GM21723 (cell line): ENCODE measurements around the gene TNNT3.

Experiments
- ATAC-seq: cut with Tn5 transposase; IDR thresholded peaks from one replicate; pipeline ENCODE4 v1.9.1; 2021; ENCODE audit warnings: mild to moderate bottlenecking, moderate library complexity; ENCODE audit not compliant: unreplicated experiment

TNNT3 gene

DNA sequence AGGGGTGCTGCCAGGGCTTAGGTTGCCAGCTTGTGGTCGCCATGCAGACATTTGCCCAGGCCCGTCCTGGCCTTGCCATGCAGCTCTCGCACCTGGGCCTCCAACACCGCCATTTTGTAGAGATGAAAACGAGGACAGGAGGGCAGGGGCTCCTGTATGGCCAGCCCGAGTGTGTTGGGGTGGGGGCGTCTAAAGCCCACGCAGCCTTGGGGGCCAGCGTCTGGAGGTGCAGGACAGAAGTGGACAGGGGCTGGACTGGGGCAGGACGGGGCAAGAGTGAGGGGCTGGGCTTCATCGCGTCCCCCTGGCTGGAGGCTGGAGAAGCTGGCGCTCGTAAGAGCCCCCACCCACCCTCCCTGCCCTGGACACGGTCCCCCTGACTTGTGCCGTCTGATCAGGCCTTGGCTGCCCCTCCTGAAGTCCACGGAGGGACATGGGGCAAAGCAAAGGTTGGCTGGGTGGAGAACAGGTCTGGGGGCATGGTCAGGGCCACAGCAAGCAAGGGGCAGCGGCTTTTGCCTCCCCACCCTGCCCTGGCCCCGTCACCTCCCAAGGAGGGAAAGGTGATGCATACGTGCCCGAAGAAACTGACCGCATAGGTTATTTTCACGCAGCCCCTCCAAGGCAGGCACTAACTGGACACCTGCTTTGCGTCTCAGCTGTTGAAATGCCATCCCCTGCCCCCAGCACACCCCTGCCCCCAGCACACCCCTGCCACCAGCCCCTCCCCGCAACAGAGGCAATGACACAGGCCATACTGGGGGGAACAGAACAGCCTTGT is 815 bp downstream of the TNNT3 start:
- ATAC-seq, result no peak

DNA sequence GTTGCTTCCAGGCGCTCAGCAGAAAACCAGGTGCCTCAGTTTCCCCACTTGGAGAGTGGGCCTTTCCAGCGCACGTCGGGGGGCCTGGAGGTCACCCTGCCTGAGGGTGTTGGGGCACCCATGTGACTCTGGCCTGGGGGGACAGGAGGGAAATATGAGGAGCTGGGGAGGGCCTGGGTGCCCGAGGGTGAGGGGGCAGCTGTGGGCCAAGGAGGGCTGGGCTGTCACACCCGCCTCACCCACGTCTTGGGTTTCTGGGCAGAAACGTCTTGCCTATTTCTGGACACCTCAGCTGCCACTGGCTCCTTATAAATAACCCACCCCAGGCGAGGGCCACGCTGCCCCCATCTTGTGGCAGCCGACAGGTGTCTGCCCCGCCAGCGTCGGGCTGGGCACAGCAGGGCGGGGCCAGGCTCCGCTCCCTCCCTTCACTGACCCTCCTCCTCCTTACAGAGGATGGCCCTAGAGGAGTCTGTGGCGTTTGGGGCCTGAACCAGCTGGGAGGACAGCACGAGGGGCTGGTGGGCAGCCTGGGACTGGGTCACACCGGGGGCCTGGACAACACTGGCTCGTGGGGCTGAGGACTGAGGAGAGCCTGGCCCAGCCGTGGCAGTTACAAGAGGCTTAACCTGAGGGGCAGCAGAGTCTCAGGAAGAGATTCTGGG is 1.5 kb downstream of the TNNT3 start:
- no peak for ATAC-seq

DNA sequence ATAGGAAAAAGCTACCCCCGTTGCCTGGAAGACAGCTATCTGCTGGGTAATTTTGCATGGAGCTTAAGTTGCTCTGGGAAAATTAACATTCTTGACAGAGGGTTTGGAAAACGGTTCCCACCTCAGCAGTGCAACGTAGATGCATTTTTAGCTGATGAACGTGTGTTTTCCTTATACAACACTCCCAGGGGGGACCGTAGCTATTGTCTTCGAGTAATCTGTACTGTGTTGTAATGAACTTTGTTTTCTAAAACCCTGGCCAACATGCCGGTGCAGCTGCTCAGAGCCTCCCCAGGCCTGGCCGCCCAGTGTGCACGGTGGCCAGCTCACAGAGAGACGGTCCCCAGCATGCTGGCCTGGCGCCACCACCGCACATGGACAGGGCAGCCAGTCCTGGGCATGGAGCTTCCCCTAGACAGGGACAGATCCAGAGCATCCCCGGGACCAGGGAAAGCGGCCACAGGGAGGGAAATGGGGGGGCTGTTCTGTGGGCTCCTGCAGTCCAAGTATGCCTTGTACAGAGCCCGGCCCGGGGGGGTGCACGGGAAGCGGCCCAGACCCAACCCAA is 2.2 kb downstream of the TNNT3 start:
- ATAC-seq, result no peak

DNA sequence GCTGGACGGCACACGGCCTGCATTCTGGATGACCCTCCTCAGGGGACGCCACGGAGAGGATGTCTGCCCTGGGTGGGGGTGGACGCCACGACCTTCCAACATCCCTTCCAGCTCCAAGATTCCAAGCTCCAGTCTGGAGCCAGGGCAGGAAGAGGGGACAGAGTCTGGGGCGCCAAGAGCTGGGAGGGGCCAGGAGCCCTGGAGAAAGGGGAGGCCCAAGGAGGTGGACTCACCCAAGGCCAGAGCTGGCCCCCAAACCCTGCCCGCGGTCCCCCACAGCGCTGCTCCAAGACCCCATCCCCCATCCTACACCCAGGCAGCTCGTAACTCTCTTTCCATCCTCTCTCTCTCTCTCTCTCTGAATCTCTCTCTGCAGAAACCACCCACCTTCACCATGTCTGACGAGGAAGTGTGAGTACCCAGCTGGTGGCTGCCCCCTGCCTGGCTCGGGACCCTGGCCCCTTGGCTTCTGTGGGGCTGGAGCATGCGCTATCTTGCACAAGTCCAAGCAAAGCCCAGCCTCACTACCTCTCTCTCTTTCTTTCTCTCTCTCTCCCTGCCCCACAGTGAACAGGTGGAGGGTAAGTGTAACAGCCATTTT is 3.1 kb downstream of the TNNT3 start:
- no peak for ATAC-seq

DNA sequence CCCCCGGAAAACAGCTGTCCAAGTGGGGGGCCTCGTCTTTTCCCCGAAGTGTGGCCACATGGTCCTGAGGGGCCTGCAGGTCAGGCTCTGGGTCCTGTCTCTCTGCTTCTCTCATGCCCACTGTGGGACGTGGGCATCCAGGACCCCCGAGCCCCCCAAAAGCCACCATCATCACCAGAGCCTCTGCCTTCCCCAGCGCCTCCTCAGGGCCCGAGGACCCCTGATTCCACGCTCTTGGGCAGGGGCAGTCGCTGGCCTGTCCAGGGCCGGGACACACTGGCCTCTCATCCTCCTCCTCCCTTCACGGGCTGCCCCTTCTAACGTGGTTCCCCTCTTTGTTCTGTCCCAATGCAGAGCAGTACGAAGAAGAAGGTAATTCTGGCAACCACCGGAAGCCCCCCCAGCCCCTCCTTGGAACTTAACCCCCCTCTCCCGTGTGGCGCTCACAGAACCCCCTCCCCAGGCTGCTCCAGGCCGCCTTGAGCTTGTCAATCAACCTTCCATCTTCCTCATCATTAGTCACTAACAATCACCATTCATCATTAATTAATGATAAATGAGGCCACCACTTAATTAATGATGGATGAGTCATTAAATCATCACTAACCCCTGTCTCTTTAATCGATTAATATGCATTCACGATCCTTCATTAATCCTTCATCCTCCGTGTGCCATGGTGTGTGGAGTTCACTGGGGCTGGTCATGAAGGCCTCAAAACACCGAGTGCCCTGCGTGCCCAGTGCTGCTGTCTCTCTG is 3.9 kb downstream of the TNNT3 start:
- no peak for ATAC-seq

DNA sequence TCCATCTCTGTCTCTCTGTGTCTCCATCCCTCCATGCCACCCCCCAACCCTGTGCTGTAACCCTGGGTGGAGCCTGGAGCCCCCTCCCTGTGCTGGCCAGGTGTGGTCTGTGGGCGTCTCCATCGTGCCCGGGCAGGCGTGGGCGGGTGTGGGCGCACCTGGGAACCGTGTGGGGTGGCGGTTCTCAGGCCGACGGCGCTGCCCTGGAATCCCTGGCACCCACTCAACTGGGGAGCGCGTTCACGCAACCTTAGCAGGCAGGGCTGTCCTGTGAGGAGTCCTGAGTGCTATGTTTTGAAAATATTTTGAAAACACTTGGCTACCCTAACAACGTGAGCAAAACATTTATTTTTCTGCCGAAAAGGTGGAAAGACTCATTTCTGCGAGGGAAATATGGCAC is 4.7 kb downstream of the TNNT3 start:
- no peak for ATAC-seq

DNA sequence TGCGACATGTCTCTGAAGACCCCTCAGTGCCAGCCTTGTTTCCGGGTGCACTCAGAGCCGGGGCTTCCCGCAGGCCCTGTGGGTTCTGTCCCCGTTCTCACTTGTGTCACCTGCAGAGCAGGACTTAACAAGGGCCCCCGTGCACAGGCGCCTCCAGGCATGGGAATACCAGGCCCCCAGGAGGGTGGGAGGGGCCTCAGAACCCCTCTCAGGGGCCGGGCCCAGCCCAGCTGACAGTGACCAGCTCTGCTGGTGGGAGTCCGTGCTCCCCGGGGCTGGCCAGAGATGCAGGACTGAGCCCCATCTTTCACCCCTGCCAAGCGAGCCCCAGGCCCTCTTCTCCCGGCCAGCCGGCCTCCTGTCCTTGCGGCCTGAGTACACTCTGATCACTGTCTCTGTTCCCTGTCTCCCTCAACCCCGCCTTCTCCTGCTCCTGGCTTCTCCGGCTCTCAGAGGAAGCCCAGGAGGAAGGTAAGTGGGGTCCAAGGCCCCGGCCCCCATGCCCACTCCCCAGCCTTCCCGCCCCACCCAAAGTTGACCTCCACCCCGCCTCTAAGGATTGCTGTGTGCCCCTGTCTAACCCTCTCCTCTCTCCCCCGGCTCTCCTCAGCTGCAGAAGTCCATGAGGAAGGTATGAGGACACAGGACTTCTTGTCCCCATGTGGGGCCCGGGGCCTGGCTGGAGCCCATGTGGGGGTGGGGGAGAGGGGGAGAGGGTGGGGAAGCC is 5.3 kb downstream of the TNNT3 start:
- ATAC-seq, result no peak

DNA sequence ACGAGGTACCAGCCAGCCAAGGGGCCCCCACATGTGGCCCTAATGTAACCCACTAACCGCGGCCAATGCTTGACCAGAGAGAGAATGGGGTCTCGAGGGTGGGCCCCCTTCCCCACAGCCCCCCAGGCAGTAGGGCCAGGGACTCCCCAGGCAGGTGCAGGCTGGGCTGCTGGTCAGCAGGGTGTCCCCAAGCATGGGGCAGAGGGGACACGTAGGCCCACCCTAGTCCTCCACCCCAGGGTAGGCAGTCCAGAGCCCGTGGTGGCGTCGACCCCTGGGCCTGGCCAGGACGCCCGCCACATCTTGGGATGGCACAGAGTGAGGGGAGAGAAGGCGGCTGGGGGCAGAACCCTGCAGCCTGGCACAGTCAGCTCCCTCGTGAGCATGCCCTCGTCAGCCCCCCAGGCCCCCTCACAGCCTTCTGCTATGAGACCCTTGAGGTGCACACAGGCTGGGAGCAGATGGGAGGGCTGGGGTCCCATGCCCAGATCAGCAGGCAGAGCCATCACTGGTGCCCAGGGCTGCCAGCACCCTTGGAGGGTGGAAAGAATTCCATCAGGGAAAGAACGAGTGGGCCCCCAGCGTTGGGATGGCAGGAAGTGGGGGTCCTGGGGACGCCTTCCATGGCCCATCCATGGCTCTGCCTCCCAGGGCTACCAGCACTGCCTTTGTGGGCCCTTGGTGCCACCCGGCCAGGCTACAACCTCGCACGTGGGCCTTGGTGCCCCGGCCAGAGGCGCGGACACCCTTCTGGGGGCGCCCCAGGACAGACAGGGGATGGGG is 6.1 kb downstream of the TNNT3 start:
- no peak for ATAC-seq

DNA sequence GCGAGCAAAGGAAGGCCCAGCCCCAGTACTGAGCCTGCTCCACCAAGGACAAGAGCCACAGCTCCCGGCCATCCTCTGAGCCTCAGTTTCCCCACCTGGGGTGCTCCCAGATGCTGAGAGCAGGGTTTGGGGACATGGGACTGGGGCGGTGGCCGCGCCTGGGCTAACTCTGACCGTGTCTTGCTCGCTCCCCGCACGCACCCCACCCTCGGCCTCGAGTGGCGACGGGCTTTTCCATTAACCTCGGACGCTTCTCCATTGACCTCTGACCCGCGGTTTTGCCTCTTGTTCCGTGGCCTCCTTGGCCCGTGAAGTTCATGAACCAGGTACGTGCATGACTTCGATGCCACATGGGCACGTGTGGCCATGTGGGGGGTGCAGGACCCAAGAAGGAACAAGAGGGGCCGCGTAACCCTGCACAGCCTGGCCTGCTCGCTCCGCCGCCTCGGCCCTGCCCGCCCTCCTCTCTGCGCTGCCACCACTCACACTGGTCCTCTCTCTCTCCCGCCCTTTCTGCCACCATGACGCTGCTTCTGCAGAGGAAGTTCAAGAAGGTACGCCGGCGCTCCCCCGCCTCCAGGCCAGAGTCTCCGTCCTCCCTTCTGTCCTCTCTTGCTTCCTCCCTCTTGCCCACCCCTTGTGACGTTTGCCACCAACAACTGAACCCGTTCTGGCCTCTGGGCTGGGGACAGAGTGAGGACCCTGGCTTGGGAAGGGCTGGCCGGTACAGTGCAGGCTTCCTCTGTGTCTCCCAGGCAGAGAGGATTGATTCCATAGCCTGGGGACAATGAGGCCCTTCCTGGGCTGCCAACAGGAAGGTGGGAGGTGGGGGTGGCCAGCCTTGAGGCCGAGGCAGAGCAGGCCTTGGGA is 6.9 kb downstream of the TNNT3 start:
- no peak for ATAC-seq

DNA sequence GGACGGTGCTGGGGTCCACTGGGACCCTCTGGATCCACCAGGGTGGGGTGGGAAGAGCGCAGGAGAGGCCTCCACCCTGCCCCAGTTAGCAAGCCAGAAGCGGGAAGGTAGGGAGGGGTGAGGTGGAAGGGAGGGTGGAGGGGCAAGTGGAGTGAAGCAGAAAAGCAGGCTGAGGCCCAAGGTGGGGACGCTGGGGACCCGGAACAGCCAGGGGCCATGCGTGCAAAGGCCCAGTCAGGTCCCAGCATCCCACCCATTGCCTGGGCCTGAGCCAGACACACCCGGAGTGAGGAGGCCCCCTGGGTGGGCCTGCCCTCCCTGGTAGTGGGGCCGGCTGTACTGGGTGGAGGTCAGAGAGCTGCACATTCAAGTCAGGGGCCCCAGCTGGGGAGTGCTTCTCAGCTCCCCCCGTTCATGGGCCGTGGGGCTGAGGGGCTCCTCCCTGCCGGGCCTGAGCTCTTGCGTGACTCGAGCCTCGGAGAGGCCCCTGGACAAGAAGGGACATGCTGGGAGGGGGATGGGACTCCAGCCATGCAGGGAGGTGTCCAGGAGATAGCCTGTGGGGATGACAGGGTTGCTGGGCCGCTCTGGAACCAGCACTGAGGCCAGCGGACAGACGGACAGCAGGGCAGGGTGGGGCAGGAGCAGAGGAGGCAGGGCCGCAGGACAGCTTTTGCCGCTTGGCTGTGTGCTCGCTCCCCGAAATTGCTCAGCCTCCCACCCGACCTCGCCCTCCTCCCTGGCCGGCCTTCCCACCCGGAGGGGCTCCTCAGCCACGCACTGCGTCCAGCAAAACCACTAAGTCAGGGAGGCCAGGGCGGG is 7.7 kb downstream of the TNNT3 start:
- no peak for ATAC-seq

DNA sequence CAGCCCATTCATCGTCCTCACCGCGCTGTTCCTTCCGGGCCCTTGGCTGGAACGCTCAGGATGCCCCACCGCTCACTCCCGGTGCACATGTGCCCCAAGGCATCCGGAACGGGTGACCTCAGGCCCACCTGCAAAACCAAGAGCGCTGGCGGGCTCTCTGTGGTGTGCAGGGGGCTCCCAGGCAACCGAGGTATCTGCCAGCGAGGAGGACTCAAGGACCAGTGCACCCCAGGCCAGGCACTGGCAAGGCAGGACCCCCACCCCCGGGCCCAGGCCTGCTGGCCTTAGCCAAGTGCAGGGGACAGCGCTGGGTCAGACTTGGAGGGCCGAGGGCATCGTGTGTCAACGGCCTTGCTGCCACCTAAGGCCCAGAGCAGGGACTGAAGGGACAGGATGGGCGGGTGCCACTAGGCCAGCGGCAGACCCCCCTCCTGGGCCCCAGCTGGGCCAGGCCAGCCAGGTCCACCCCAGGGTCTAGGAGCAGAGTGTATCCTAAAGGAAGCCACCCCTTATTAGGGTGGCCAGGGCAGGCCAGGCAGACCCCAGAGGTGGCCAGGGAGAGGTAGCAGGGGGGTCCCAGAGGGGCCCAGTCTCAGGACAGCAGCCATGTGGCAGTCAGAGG is 8.5 kb downstream of the TNNT3 start:
- ATAC-seq, result no peak

DNA sequence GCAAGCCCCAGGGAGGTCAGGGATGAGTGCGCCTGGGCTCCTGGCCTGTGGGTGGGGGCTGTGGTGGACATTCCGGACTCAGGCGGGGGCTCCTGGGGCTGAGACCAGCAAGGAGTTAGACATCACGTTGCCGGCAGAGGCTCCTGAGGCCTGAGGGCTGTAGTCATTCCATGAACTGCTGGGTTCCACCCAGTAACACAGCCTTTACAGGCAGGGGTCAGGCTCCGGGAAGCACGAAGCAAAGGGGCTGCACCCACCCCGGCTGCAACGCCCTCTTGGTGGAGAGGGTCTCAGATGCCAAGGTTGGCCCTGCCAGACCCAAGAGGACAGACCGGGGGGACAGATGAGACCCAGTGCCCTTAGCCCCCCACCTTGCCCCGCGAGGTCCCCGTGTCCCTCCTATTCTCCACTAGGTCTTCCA is 9.0 kb downstream of the TNNT3 start:
- no peak for ATAC-seq

DNA sequence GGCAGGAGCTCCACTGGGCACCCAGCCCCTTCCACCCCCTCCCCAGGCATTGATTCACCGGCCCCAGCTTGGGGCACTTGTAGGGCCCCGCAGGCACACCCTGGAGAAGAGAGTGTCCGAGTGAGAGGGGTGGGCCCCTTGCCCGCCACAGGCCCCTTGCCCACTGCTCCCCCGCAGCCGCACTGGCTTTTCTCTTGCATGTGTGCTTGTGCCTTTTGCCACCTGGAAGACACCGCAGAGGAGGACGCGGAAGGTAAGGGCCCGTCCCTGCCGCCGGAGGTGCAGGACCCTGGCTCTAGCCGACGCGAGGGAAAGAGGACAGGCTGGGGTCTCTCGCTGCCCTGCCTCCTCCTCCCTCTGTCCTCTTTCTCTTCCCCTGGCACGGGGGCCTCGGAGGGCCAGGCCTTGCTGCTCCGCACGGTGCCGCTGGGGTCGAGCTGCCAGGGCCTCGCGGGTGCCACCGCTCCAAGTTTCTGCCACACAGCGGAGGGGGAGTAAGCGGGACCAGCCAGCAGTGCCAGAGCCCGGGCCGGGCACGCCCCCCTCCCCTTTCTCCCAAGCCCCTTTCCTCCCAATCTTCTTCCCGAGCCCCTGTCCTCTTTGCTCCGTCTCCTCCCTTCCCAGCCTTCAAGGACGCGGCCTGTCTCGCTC is 9.5 kb downstream of the TNNT3 start:
- ATAC-seq, result no peak

DNA sequence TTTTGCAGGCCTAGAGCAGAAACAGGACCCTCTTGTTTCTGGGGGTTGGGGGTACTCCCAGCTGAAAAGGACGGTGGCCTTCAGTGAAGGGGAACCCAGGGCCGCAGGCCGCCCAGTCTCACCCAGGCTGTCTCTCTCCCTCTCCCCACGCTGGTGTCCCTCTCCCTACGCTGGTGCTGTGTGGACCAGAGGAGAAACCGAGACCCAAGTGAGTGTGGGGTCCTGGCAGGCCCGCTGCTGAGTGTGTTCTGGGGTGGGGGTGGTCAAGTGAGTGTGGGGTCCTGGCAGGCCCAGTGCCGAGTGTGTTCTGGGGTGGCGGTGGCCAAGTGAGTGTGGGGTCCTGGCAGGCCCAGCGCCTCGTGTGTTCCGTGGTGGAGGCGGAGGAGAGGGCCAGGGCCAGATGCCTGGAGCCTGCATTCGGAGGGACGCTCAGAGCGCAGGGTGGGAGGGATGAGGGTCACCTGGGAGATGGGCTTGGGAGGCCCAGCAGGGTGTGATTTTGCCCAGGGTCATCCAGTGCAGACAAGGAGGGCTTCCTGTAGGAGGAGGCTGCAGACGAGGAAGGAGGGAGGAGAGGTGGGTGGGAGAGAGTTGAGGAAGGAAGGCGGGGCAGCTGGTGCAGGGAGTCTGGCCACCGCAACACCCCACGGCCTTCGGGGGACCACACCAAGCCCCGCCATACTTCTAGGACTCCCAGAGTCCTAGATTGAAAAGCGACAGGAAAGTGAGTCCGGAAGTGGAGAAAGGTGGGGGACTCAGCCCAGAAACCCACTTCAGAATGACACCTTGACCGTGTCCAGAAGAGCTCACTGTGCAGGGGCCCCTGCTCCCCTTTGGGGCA is 10.3 kb downstream of the TNNT3 start:
- no peak for ATAC-seq

DNA sequence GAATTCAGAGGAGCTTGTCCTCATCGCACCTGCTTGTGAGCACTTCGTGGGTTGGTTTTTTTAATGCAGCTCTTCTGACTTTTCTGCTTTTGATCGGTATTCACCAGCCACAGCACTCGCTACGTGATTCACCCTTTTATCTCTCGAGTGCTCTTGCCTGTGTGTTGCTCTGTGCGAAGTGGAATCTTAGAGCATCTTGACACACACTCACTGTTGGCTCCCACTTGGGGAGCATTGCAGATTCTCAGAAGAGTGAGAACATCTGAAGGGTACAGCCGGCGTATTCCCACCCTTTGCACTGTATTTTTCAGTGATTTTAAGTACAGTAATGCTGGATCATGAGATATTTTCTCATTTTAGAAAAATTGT is 10.9 kb downstream of the TNNT3 start:
- ATAC-seq, result no peak
